Measurements from ENCODE around the gene TMEM40.

TMEM40 gene

DNA sequence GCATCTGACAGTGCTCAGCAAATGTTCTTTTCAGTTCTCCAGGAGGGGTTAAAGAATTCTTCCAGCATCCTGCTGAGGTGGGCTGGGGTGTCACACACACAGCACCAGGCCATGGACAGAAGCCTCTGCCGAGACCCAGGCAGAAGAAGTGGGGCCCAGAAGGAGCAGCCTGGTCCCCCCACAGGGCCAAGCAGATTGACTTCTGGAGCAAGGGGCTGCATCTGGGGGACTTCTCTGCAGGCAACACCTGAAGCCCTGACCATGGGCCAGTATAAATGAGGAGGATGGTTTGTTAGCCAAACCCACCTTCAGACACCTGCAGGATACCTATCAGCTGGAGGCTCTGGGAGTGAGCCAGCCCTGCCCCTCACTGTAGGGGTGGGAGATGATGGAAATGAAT lies 16.2 kb upstream of the TMEM40 start:
- DNase-seq: no peak

GRCh38 chr3:12774619-12775018 lies 15.6 kb upstream of the TMEM40 start:
- no peak for DNase-seq

- DNase-seq: no peak
Measured at GRCh38 chr3:12773710-12774086, 14.6 kb upstream of the TMEM40 start.

- DNase-seq: no peak
Measured at GRCh38 chr3:12773030-12773709, 14.1 kb upstream of the TMEM40 start.

DNA sequence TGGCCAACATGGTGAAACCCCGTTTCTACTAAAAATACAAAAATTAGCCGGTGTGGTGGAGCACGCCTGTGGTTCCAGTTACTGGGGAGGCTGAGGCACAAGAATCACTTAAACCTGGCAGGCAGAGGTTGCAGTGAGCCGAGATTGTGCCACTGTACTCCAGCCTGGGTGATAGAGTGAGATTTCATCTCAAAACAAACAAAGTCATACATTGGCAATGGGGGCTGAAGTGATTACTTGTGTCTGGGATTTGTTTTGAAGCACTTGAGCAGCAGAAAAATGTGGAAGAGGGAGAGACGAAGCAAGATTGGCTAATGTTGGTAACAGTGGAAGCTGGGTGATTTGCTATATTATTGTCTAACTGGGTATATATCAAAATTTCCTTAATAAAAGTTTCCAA lies 13.4 kb upstream of the TMEM40 start:
- DNase-seq: no peak

DNA sequence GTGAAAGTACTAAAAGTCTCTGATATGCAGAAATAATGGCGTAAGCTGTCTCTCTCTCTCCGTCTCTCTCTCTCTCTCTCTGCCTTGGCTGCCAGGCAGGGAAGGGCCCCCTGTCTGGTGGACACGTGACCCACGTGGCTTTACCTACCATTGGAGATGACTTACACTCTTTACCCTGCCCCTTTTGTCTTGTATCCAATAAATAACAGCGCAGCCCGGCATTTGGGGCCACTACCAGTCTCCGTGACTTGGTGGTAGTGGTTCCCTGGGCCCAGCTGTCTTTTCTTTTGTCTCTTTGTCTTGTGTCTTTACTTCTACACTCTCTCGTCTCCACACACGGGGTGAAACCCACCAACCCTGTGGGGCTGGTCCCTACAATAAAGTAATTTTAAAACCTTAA lies 12.2 kb upstream of the TMEM40 start:
- no peak for DNase-seq

- no peak for DNase-seq
Measured at GRCh38 chr3:12769761-12770160, 10.7 kb upstream of the TMEM40 start.

- DNase-seq: no peak
Measured at GRCh38 chr3:12768579-12769527, 9.8 kb upstream of the TMEM40 start.

DNA sequence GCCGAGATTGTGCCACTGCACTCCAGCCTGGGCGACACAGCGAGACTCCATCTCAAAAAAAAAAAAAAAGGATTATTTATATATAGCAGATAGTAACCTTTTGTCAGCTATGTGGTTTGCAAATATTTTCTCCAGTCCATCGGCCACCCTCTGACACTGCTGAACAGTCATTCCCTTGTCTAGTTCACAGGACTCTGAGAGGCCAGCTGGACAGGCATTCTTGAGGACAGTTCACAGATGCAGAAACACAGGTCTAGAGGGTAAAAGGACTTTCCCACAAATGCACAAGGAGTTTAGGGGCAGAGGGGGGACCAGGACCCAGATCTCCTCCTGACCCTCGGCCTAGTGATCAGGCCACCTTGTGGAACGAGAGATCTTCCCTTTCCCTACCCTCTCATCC lies 7.5 kb upstream of the TMEM40 start:
- no peak for DNase-seq

DNA sequence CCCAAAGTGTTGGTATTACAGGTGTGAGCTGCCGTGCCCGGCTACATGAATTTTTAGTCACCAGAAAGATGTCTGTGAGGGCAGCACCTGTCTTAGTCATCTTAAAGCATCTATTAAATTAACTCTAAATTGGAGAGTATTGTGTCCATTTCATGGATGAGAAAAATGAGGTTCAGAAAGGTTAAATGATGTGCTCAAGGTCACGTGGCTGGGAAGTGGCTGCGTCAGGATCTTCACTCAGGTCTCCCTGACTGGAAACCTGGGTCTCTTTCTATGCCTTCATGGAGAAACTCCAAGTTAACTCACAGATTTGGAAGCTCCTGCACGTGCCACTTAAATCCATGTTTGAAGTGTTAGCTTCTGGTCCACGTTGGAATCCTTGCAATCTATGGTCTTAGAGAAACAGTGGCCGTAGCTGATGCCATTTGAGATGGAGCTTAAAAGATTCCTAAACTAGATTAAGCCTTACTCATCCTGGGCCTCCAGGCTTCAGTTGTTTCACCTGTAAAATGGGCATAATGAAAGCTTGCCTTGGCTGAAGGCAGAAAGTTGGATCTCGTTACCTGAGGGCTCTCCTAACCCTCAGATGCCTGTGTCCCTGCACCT lies 5.2 kb upstream of the TMEM40 start:
- no peak for DNase-seq

DNA sequence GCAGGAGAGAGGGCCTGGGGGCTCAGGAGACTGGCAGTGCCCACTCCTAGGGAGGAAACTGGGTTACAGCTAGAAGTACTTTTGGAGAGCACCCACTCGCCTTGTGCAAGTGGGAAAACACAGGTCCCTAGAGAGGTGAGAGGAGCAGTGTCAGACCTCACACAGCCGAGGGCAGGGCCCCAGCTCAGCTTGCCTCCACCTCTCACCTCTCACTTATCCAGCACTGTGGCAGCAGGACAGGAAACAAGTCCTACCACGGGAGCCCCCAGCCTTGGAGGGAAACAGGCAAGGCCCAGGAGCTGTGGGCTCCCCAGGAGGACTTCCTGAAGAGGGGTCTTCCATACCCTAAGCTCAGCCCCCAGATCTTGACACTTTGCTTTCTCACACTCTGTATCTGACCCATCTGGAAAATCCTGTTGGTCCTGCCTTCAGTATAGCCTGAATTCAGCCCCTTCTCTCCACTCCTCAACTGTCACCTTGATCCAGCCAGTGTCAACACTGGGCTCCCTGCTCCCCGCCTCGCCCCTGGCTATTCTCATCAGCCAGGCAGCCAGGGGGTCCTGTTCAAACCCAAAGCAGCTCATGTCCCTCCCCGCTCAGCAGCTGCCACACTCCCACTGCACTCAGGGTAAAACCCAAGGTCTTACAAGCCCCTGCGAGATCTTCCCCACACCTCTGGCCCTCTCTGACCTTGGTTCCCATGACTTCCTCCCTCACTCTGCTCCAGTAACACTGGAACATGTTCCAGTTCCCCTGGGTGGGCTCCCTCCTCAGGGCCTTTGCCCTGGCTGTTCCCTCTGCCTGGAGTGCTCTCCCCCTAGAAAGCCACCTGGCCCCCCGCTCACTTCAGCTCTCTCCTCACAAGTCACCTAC lies 870 bp upstream of the TMEM40 start:
- no peak for DNase-seq

- no peak for DNase-seq
Measured at GRCh38 chr3:12758025-12758781, 856 bp downstream of the TMEM40 start.

- no peak for DNase-seq
Measured at GRCh38 chr3:12756635-12757034, 2.4 kb downstream of the TMEM40 start.

GRCh38 chr3:12756175-12756574 lies 2.9 kb downstream of the TMEM40 start:
- no peak for DNase-seq

DNA sequence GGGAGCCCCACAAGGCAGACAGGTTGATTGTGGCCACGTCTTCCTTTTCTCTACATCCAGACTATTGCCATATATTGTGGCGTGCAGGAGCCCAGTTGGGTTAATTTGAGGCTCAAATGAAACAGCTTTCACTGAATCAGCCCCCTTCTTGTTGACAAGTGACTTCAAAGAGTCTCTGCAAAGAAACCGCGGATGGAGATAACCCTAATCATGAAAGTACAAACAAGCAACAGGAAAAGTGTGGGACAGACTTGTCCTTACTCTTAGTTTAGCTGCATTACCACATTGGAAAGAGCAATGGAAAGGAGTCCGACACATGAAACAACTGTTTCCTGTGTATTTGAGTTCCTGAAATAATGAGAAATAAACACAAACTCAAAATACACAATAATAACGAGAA lies 3.3 kb downstream of the TMEM40 start:
- DNase-seq: no peak

DNA sequence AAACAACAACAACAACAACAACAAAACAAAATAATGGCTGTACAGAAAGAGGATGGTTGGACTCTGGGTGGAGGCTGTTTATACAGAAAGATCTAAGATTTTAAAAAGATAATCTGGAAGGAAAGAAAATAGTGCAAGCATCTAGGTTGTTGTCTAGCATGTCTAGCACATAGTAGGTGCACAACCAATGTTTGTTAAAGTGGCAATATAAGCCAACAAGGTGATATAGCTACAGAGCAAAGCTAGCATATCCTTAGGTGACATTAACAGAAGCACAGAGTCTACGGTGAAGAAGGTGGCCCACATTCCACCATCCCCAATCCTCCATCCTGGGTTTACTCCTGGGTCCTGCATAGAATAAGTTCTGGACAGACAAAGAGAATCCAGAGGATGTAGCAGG lies 4.7 kb downstream of the TMEM40 start:
- no peak for DNase-seq

- DNase-seq: no peak
Measured at GRCh38 chr3:12753275-12754028, 5.6 kb downstream of the TMEM40 start.

DNA sequence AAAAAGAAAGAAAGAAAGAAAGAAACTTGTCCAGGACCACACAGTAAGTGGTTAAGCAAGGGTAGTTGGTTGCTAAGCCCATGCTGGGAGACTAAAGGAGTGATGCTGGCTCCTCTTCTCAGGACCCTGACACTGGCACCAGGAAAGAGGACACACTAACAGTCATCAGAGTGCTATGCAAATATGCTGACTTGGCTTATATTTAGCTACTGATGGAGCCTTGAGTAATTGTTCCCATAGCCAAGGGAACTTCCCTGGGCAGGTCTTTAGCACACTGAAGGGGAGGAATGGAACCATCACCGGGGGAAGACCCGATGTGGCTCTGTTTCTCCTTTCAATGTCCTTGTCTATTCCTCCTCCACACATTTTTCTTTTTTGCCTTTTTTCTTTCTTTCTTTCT lies 6.2 kb downstream of the TMEM40 start:
- no peak for DNase-seq

GRCh38 chr3:12752102-12752501 lies 7.0 kb downstream of the TMEM40 start:
- no peak for DNase-seq

- peak in 1 of 3 experiments; percentile 2 for DNase-seq
Measured at GRCh38 chr3:12751571-12751970, 7.5 kb downstream of the TMEM40 start.

DNA sequence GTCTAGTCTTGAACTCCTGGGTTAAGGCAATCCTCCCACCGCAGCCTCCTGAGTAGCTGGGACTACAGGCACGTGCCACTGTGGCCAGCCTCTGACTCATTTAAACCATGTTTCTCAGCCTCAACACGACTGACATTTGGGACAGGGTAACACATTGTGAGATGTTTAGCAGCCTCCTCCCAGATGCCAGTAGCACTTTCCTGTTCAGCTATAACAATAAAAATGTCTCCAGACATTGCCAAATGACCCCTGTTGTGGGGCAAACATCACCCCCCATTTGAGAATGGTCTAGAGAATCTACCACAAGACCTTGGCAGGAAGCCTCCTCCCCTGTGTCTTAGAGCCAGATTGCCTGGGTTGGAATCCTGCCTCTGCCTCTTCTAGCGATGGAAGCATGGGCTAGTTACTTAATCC lies 8.4 kb downstream of the TMEM40 start:
- no peak for DNase-seq

All from NCI-H1417 (cell line).